Gastrocnemius medialis (tissue), 4 donors: ENCODE data around the gene KRTAP13-2. TPM values are rescaled to one million over a fixed set of nuclear protein-coding genes. Genes with fewer than 3 reads are reported as not detected.

Source experiments
- ATAC-seq, 2 donors: fragments of 150-250 bp; one replicate each; pipeline ENCODE4 v1.9.1; 2016
- DNase-seq, 2 donors: peaks; one replicate each; pipeline ENCODE4 v3.0.0-alpha.2; 2019
- H3K27ac ChIP-seq, 4 donors: fragments of 200-600 bp; sonication (generic); 1 replicate in 1 of 4; 2 replicates in 3 of 4; pipeline ENCODE4 v1.5.1; 2016 to 2018; ENCODE audit warnings: mild to moderate bottlenecking in 2 of 4, moderate library complexity in 1 of 4
- H3K27me3 ChIP-seq, 3 donors: fragments of 200-600 bp; sonication (generic) in 2 of 3; 1 replicate in 1 of 3; 2 replicates in 2 of 3; pipeline versions ENCODE4 v1.5.1 to v1.6.0; 2016 to 2019; ENCODE audit warnings: mild to moderate bottlenecking in 1 of 3, moderate library complexity in 1 of 3
- H3K36me3 ChIP-seq, 2 donors: fragments of 200-600 bp; sonication (generic) in 1 of 2; one replicate each; pipeline ENCODE4 v1.5.1; 2017 to 2018
- H3K4me1 ChIP-seq, 2 donors: fragments of 200-600 bp; sonication (generic) in 1 of 2; one replicate each; pipeline ENCODE4 v1.5.1; 2016 to 2017; ENCODE audit warnings: mild to moderate bottlenecking in 2 of 2
- H3K4me3 ChIP-seq, 4 donors: fragments of 200-600 bp; sonication (generic) in 3 of 4; 1 replicate in 1 of 4; 2 replicates in 3 of 4; pipeline ENCODE4 v1.5.1; 2016 to 2019; ENCODE audit warnings: mild to moderate bottlenecking in 2 of 4
- H3K9me3 ChIP-seq, 3 donors: fragments of 200-600 bp; sonication (generic) in 2 of 3; 1 replicate in 1 of 3; 2 replicates in 2 of 3; pipeline ENCODE4 v1.5.1; 2016 to 2019
- POLR2A ChIP-seq, 2 donors: fragments of 450-650 bp; IDR thresholded peaks; one replicate each; pipeline ENCODE4 v1.6.1; 2017; ENCODE audit warnings: antibody characterized with exemption in 2 of 2, mild to moderate bottlenecking in 2 of 2, moderate library complexity in 2 of 2
- in situ Hi-C, 4 donors: fragments of 200-750 bp; cut with MboI; loops; one replicate each; pipeline versions ENCODE4 v1.15.0 to v1.8.0; 2017; ENCODE audit warnings: low sequenced_read_pairs in 4 of 4
- intact Hi-C: fragments of 100-400 bp; cut with DNase I; formaldehyde crosslinking; loops from one replicate; pipeline ENCODE4 v1.15.1; 2023; ENCODE audit warnings: low total_unique reads
- total RNA-seq, 4 donors: library from RNA; depleted of rRNA; stranded (reverse); fragments of >200 nt; gene quantifications; one replicate each; pipeline versions ENCODE4 v1.1.0 to v1.2.3, GENCODE V29; 2016
- TF ChIP-seq, protein P1 (sequence below), 5 experiments: fragments of 450-650 bp in 3 of 5; fragments of 200-600 bp in 2 of 5; sonication (generic) in 2 of 5; IDR thresholded peaks in 4 of 5; conservative IDR thresholded peaks in 1 of 5; 1 replicate in 4 of 5; 2 replicates in 1 of 5; pipeline ENCODE4 v1.5.1; 2016 to 2019; ENCODE audit warnings: antibody characterized with exemption in 5 of 5, mild to moderate bottlenecking in 3 of 5, moderate library complexity in 3 of 5

The KRTAP13-2 gene
- total RNA-seq, 4 donors from 2014 or later, result not detected

DNA sequence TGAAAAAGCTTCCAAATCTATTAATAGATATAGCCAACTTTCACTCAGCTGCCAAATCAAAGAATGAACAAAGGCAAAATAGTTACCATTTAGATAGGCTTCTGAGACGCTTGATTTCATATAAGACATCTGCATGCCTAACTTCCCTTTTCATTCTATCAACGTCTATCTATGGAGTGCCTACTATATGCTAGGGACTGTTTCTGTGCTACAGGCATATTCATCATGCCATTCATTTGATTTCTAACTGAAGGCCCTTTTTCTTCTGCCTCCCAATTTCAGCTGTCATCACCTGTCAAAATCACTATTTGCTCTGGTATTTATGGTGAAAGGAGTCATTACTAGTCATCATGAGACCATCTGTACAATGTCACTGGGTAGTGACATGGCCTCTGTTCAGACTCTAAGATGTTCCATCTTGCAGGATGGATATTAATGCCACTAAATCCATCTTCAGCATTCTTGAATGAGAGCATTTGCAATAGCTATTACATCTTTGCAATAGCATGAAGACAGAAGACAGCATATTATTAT, 19.5 kb upstream of the KRTAP13-2 start:
- H3K27ac ChIP-seq, result no peak overlapping the region
- H3K27me3 ChIP-seq, result no peaks in the 10 kb centered on the region
- DNase-seq (no peak), ATAC-seq (no peak)
- H3K36me3 ChIP-seq, result no peaks in the 10 kb centered on the region
- no peaks in the 10 kb centered on the region for H3K4me1 ChIP-seq
- TF ChIP-seq, protein P1, sequence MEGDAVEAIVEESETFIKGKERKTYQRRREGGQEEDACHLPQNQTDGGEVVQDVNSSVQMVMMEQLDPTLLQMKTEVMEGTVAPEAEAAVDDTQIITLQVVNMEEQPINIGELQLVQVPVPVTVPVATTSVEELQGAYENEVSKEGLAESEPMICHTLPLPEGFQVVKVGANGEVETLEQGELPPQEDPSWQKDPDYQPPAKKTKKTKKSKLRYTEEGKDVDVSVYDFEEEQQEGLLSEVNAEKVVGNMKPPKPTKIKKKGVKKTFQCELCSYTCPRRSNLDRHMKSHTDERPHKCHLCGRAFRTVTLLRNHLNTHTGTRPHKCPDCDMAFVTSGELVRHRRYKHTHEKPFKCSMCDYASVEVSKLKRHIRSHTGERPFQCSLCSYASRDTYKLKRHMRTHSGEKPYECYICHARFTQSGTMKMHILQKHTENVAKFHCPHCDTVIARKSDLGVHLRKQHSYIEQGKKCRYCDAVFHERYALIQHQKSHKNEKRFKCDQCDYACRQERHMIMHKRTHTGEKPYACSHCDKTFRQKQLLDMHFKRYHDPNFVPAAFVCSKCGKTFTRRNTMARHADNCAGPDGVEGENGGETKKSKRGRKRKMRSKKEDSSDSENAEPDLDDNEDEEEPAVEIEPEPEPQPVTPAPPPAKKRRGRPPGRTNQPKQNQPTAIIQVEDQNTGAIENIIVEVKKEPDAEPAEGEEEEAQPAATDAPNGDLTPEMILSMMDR (IDR thresholded peaks at IDR 0.05 in 4 of 5, conservative IDR thresholded peaks at IDR 0.05 in 1 of 5), result no peak
- TF ChIP-seq POLR2A (IDR thresholded peaks at IDR 0.05), result no peak
- in situ Hi-C loops, result no loop called here
- H3K4me3 ChIP-seq, result no peak overlapping the region
- intact Hi-C loops, result no loop called here
- H3K9me3 ChIP-seq, result no peaks in the 10 kb centered on the region

DNA sequence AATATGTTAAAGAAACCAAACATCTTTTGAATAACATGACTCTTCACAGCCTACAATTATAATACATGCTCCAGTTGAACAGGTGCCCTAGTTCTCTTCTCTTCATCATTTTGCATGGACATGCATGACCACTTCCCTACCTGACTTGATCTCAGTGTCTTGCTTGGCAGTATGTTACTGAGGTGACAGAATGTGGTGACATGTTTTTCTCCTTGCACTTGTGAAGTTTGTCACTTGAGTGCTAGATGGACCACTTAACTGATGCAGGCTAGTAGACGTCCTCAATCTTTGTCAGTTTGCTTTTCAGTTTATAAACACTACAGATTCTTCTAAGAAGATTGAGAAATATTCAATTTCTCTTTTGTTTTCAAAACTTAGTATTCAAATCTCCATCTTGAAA, 10.1 kb upstream of the KRTAP13-2 start:
- ATAC-seq (no peak), DNase-seq (no peak)
- H3K27ac ChIP-seq, result no peak overlapping the region
- no peaks in the 10 kb centered on the region for H3K36me3 ChIP-seq
- intact Hi-C loops, result no loop called here
- H3K27me3 ChIP-seq, result no peaks in the 10 kb centered on the region
- TF ChIP-seq, protein P1 (IDR thresholded peaks at IDR 0.05 in 4 of 5, conservative IDR thresholded peaks at IDR 0.05 in 1 of 5), result no peak
- no peak for TF ChIP-seq POLR2A (IDR thresholded peaks at IDR 0.05)
- H3K9me3 ChIP-seq, result no peaks in the 10 kb centered on the region
- no peaks in the 10 kb centered on the region for H3K4me1 ChIP-seq
- H3K4me3 ChIP-seq, result no peak overlapping the region
- in situ Hi-C loops, result no loop called here

DNA sequence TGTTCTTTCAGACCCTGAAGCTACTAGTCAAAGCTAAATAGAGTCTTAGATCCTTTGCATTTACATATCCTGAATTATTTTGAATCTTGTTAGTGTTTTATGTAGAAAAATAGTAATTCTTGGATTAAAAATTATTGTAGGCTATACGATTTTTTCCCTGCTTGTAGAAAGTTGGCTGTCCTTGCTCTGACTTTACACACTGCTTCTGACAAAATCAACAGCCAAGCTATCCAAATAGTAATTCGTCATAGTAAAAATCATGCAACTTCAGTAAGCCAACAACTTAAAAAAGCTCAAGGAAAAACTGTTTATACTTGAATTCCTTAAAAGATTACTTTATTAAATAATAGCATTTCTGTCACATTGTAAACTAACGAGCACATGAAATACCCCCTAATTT, 16.2 kb downstream of the KRTAP13-2 start:
- no peak for TF ChIP-seq POLR2A (IDR thresholded peaks at IDR 0.05)
- TF ChIP-seq, protein P1 (IDR thresholded peaks at IDR 0.05 in 4 of 5, conservative IDR thresholded peaks at IDR 0.05 in 1 of 5), result no peak
- in situ Hi-C loops, result no loop called here
- intact Hi-C loops, result no loop called here
- no peaks in the 10 kb centered on the region for H3K4me1 ChIP-seq
- H3K27ac ChIP-seq, result no peak overlapping the region
- ATAC-seq (no peak), DNase-seq (no peak)
- H3K36me3 ChIP-seq, result no peaks in the 10 kb centered on the region
- H3K9me3 ChIP-seq, result no peaks in the 10 kb centered on the region
- H3K4me3 ChIP-seq, result no peak overlapping the region
- H3K27me3 ChIP-seq, result no peaks in the 10 kb centered on the region

DNA sequence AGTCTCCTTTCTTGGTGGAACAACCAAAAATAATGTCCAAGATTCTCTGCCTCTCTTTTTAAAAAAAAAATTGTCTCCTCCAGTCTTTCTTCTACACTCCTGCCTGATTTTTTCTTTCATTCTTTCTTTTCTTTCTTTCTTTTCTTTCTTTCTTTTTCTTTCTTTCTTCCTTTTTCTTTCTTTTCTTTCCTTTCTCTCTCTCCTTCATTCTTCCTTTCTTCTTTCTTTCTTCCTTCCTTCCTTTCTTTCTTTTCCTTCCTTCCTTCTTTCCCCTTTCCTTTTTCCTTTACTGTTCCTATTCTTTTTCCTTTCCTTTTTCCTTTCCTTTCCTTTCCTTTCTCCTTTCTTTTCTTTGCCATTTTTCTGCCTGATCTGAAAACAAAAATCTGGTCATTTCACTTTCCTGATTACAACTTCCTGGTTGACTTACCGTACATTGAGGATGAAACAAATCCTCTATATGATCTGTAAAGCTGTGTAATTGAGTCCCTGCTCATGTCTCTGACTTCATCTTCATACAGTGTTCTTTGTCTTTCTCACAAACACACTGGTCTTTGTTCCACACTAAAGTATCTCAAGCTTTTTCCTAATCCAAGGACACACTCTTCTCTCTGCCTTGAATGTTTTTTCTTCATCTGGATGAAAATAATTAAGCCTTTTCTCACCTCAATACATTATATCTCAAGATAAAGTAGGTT, 17.6 kb downstream of the KRTAP13-2 start:
- Histone ChIP-seq H3K4me1 (no peaks in the 10 kb centered on the region), H3K4me3 (no peak overlapping the region), H3K9me3 (no peaks in the 10 kb centered on the region), H3K36me3 (no peaks in the 10 kb centered on the region), H3K27ac (no peak overlapping the region), H3K27me3 (no peaks in the 10 kb centered on the region)
- ATAC-seq (no peak), DNase-seq (no peak)
- in situ Hi-C loops, result no loop called here
- TF ChIP-seq, protein P1 (IDR thresholded peaks at IDR 0.05 in 4 of 5, conservative IDR thresholded peaks at IDR 0.05 in 1 of 5), result no peak
- no peak for TF ChIP-seq POLR2A (IDR thresholded peaks at IDR 0.05)
- intact Hi-C loops, result no loop called here
